Stimulated activated CD4-positive, alpha-beta T cell treated with anti-CD3 and anti-CD28 coated beads, Interleukin-12 subunit alpha, Interleukin-12 subunit beta, amount 100 ng/mL, for 48 hours (primary cell): ENCODE measurements around the gene ARHGDIB.

Source experiments
- DNase-seq, 3 donors: peaks; one replicate each; pipeline ENCODE4 v3.0.0-alpha.2; 2020; ENCODE audit warnings: low read depth in 2 of 3, low spot score in 1 of 3

The ARHGDIB gene

DNA sequence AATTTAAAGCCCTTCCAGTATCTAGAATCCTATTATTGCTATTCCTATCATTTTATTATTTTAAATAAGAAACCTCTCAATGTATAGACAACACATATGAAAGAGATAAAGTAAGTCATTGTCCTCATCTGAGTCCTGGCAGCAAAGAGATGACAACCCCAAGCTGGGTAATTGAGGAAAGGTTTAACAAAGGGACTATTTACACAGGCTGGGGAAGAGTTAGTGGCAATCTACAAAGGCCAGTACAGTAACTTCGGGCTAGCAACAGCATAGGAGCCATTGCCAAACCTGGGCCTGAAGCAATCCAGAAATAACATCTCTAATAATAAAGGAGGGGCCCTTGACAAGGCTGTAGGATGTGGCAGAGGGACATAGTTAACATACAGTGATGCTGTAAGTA lies 22.6 kb upstream of the ARHGDIB start:
- DNase-seq = no peak

GRCh38 chr12:14982991-14983390 lies 21.6 kb upstream of the ARHGDIB start:
- no peak for DNase-seq

GRCh38 chr12:14982562-14982961 lies 21.2 kb upstream of the ARHGDIB start:
- no peak for DNase-seq

GRCh38 chr12:14981049-14981448 lies 19.6 kb upstream of the ARHGDIB start:
- no peak for DNase-seq

DNA sequence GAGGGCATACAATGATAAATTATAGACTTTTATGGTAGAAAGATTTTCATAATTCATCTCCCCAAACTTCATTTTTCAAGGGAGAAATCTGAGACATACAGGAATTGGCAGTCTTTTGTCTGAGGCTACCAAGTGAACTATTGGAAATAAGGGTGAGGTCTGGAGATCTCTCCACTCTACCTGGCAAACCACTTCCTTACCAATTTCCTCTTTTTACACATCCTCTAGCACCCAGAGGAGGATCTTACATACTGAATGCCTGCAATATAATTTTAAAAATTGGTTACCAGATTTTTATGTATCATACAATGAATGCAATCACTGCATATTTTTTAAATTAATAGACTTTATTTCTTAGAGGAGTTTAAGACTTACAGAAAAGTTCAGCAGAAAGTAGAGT lies 18.1 kb upstream of the ARHGDIB start:
- no peak for DNase-seq

GRCh38 chr12:14976658-14977057 lies 15.3 kb upstream of the ARHGDIB start:
- DNase-seq = no peak

- DNase-seq = no peak
These were observed 14.1 kb upstream of the ARHGDIB start for GRCh38 chr12:14975457-14975856.

- no peak for DNase-seq
These were observed 13.2 kb upstream of the ARHGDIB start for GRCh38 chr12:14974633-14975032.

- DNase-seq = no peak
These were observed 11.4 kb upstream of the ARHGDIB start, which contains the start of gene PDE6H for GRCh38 chr12:14972816-14973215. Gene PDE6H, plus strand, starts transcription at chr12:14973042. Its CDS starts 4,971 bp downstream, at chr12:14978013.

DNA sequence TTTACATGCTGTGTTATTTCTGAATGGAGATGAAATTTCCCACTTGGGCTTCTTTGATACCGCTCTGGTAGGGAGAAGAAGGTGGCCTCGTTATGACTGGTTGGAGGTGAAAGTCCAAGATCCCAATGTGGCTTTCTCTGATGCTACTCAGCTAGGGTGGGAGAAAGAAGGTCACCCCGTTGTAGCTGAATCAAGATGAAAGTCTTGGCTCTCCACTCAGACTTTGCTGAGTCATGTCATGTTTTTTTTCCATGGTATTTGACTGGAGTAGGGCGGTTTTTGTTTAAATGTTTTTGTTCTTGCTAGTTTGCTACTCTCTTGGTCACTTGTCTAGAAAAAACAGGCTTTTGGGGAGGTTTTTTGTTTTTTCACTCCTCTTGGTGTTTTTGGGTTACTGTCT lies 9.1 kb upstream of the ARHGDIB start:
- no peak for DNase-seq

DNA sequence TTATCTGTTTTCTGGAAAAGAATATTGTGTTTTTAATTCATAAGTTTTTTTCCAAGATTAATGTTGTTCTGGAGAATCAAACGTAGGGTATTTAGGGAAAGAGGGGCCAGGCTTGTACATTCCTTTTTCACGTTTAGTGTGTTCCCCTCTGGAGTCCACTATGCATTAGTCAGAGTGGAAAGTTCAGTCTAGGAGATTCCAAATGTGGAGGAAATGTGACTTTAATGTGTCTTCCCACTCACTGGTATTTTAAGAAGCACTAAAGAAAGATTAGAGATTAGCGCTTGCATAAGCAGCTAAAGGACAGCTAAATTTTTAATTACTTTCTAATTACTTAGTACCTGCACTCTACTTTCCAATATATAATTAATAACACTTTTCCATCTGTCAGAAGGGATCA lies 7.1 kb upstream of the ARHGDIB start:
- DNase-seq = no peak

- no peak for DNase-seq
These were observed 3.8 kb upstream of the ARHGDIB start for GRCh38 chr12:14965221-14965620.

GRCh38 chr12:14964406-14964805 lies 3.0 kb upstream of the ARHGDIB start:
- DNase-seq = no peak

- no peak for DNase-seq
These were observed 2.1 kb upstream of the ARHGDIB start for GRCh38 chr12:14963520-14963919.

GRCh38 chr12:14962797-14963196 lies 1.4 kb upstream of the ARHGDIB start:
- DNase-seq = no peak

GRCh38 chr12:14962153-14962539 lies 745 bp upstream of the ARHGDIB start:
- DNase-seq = no peak

DNA sequence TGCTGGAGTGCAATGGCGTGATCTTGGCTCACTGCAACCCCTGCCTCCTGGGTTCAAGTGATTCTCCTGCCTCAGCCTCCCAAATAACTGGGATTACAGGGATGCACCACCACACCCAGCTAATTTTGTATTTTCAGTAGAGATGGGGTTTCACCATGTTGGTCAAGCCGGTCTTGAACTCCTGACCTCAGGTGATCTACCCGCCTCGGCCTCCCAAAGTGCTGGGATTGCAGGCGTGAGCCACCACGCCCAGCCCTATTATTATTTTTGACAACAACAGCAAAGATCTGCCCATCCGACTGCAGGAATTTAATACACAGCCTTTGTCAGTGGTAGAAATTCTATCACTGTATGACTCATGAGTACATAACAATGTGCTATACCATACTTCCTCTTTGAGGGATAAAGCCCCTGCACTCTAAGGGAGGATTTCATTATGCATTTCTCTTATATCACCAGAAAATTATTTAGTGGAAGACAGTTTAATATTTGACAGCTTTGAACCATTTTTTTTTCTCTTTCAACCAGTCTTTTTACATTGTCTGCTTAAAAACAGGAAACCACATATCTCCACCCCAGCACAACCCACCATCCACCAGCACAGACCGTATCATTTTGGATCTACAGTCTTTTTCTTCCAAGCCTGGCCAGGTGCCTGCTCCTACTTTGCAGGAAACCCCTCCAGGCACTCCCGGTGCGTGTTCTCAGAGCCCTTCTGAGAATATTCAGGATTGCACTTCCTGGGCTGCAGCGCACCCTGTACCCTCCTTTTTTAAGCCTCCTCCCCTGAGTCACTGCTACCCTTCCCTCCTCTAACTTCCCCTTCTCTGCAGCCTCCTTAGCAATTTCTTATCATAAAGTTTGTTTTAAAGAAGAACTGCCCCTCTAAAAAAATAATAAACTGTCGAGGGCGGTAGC lies 594 bp downstream of the ARHGDIB start:
- no peak for DNase-seq

DNA sequence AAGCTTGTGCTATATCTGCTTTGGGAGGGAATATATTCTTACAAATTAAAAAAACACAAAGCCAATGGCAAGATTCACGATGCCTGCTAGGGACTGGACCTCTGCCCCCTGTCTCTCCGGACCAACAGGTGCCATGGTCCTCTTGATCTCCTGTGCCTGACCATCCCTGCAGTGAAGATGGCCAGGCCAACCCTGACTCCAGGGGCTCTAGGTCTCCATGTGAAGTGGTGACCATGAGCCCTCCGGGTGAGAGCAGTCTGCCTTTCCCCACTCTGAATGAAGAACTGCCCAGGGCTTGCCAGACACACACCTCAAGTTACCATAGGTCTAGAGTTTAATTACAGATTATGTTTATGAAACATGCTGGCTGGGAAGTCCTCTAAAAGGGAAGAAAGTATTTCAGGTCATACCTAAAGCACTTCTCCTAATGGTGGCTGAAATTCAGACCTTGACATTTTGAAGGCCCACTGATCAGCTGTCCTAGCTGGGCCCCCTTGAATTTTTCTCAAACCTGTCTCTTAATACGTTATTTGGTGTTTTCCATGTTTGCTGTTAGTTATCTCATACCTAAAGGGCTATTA lies 1.4 kb downstream of the ARHGDIB start:
- DNase-seq = no peak

DNA sequence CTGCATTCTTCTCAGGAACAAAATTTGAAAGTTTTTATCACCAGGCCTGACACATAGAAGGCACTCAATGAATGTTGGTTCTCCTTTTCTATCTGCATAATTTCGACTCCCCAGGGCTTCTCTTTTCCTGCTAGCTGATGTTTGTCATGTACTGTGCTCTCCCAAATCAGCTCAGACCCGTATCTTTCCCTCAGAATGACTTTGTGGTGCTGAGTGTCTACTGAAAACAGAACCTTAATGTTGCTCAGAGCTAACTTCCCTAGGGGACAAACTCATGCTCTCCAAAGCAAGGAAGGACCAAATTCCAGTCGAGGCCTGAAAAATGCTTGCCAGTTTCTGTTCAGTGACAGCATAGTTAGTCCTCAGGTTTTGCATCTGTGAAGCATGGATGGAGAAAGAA lies 1.9 kb downstream of the ARHGDIB start:
- no peak for DNase-seq

DNA sequence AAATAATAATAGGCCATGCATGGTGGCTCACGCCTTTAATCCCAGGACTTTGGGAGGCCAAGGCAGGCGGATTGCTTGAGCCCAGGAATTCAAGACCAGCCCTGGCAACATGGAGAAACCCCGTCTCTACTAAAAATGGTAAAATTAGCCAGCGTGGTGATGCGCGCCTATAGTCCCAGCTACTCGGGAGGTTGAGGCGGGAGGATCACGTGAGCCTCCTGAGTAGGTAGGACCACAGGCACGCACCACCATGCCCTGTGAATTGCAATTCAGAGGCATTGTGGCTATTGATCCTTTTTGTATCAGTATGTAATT lies 2.3 kb downstream of the ARHGDIB start:
- DNase-seq = no peak

DNA sequence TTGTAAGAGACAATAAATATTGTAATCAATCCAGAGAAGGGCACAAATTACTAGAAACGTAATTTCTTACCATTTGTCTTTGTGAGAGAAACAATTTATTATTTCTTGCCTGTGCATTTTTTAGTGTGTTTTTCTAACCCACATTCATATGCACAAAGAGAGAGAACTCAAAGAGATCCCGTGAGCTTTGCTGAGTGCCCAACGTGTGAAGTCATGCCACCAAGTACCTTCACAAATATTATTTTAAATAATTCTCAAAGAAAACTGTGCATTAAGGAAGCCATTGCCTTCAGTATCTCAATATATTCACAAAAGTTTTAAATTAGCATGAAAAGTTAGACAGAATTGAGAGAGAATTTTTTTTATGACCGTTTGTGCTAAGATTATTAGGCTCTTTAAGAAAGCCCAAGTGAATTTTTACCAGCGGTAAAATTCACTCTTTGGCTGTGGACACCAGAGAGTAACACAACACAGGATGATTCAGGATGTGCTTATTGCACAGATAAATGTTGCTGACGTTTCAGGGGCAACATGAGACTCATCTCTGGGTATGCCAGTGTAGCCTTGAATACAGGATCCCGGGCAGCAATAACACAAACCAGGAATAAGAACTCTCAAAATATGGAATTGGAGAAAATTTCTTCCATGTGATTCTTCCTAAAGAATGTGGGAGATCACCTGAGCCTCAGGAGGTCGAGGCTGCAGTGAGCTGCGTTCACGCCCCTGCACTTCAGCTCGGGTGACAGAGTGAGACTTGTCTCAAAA lies 2.9 kb downstream of the ARHGDIB start:
- no peak for DNase-seq

DNA sequence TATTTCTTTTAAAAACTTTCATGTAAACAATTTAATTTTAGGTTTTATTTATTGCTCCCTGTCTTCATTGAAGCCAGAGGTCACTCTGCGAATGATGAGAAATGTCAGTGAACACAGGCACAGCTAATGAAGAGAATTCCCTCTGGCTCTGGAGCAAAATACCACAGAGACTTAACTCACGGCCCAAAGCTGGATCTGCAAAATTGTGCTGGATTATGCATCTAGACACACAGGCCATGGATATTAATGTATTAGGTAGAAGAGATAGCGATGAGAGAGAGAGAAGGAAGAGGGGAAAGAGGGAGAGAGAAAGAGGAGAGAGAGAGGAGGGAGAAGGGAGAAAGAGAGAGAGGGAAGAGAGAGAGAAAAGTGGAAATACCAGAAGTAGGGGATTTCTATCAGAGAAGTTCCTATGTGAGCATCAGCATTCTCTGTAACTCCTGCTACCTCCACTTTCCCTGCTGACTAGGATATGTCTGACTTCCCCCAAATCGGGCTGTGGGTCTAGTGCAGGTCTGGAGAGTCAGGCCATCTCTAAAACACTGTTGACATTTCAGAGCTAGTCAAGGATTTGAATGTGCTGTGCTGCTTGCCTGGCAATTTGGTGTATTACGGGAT lies 3.7 kb downstream of the ARHGDIB start:
- DNase-seq = no peak
